ENCODE measurements around the gene H2AZ2.
"Not testable (repeated sequence)": the region's sequence is repeated elsewhere in the genome, so short reads cannot be mapped to it uniquely, and the experiment has no call there.

Gene H2AZ2

DNA sequence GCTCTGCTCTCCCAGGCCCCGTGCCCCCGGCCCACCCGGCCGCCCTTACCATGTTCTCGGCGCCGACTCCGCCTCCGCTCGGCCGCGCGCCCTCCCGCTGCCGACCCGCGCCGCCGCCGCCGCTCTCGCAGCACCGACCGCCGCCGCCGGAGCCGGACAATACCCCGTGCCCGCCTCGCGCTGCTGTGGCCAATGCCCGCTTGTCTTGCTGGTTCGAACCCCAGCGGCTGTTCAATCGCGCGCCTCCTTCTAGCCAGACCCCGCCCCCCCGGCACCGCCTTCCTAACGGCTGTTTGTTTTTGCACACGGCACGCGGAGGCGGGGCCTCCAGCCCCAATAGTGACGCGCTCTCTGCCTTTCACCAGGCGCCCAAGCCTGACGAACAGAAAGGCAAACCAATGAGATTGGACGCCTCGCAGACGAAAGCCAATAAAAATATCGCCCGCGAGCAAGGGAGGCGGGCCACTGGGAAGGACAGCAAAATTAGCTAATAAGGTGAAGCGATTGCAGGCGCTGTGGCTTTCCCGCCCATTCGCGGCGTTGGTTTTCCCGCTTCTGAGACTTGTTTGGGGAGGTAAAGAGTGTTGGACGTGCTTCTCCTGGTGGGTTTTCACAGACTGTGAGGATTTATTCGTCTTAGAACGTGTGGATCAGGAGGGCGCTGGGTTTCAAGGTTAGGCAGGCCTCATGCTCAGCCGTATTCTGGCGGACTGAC lies at the start of gene H2AZ2:
H2AZ2 (minus strand) TSS at position 168 of the 715 bp plus-strand sequence; CDS start at position 52, 116 bp downstream.
- peak; percentile 100 for DNase-seq

- no peak for DNase-seq
These were observed 49.4 kb upstream of the H2AZ2 start for GRCh38 chr7:44897309-44897708.

DNA sequence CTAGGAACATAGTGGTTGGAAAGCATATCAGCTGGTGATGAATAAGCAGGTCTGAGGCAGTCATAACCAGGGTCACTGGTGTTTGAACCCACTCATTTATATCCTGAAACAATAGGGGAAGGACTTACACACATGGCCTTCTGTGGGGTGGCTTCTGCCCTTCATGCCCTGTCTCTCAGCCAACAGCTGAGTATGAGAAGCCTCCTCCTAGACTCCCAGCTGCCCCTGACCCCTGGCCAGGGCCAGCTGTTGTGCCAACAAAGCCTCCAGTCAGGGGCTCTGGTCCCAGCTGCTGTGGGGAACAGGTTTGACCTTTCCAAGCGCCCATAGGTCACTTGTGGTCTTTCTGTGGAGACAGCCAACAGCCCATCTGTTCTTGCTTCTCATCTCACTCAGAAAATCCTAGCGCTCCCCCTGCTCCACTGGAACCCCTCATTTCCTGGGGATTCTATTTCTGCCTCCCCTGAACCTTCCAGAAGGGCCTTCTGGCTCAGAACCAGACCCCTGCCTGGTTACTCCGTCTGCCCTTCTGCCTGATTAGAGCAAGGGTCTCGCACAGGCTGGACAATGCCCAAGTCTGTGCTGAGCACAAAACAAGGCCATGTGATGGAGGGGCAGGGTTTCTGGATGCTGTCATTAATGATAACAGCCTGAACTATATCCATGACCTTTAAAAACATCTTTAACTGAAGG lies 47.1 kb upstream of the H2AZ2 start:
- no peak for DNase-seq

DNA sequence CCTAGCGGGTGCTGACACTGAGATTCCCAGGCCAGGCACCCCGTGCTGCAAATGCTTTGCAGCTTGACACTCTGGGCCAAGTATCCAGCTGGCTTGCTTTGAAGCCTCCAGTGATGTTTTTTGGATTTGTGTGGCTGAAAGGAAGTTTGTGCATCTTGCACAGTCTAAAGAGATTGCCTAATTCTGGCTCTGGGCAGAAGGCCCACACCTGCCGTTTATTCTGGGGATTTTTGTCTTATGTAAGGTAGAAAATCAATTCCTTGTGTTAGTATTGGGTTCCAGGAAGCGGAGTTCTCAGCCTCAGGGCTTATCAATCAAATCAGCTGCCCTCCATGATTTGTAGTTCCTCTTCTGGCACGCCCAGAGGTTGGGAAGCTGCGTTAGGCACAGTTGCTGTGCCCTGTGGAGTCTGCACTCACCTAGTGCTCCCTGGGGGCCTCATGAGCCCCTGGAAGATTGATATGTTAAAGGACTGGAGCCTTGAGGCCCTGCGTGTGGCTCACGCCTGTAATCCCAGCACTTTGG lies 45.9 kb upstream of the H2AZ2 start:
- DNase-seq = no peak

DNA sequence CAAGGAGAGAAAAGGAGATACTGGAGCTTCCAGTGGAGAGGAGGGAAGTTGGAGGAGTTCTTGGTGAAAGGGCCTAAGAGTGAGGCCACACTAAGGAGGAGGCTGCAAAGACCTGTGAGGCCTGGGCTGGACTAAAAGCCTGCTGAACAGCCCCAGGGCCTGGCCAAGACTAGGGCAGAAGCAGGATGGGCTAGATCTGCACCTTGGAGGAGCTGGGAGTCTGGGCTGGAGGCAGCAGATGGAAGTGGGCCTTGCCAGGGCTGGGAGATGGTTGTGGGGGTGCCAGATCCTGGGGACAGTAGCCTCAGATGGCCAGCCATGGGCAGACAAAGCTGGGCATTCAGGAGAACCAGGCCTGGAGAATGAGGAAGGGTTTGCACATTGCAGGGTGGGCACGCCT lies 43.9 kb upstream of the H2AZ2 start:
- DNase-seq = no peak

GRCh38 chr7:44891372-44891771 lies 43.5 kb upstream of the H2AZ2 start:
- no peak for DNase-seq

- DNase-seq = no peak
These were observed 41.3 kb upstream of the H2AZ2 start for GRCh38 chr7:44889086-44889781.

DNA sequence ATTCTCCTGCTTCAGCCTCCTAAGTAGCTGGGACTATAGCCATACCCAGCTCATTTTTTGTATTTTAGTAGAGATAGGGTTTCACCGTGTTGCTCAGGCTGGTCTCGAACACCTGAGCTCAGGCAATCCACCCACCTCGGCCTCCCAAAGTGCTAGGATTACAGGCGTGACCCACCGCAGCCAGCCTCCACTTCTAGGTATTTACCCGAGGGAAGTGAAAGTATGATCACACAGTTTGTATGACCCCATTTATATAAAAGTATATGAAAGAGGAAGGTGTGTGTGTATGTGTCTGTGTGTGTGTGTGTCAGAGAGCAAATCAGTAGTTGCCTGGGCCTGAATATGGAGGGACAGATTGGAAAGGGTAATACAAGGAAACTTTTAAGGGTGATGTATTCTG lies 39.4 kb upstream of the H2AZ2 start:
- DNase-seq = no peak

GRCh38 chr7:44885394-44886317 lies 37.8 kb upstream of the H2AZ2 start, which contains the start of gene PURB:
Gene PURB, minus strand, starts transcription at chr7:44885530. Its CDS starts 182 bp downstream, at chr7:44885348.
- DNase-seq = peak; percentile 96

DNA sequence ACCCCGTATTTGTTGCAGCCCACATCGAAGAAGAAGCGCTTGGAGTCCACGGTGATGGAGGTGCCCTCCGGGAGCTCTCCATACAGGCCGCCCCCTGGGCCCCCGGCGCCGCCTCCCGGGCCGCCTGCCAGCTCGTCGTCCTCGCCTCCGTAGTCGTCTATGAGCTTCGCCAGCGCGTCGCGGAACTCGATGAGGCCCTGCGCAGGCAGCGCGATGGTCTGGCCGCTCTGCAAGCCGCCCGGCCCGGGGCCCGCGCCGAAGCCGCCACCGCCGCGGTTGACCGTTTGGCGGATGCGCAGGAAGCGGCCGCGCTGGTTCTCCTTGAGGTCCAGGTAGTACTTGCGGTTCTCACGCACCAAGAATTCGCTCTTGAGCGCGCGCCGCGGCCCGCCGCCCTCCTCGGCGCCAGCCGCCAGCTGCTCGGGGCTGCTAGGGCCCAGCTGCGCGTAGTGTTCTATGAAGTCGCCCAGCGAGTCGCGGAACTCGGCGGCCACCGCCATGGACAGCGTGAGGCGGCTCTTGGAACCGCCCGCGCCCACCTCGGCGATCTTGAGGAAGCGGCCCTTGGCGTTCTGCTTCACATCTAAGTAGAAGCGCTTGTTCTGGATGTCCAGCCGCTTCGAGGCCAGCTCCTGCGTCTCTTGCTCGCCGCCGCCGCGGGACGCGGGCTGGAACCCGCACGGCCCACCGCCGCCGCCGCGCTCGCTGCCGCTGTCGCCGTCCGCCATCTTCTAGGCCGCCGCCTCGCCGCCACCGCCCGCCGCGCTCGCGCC lies 36.9 kb upstream of the H2AZ2 start:
- peak; percentile 38 for DNase-seq

- DNase-seq = no peak
These were observed 36.2 kb upstream of the H2AZ2 start for GRCh38 chr7:44883961-44884620.

DNA sequence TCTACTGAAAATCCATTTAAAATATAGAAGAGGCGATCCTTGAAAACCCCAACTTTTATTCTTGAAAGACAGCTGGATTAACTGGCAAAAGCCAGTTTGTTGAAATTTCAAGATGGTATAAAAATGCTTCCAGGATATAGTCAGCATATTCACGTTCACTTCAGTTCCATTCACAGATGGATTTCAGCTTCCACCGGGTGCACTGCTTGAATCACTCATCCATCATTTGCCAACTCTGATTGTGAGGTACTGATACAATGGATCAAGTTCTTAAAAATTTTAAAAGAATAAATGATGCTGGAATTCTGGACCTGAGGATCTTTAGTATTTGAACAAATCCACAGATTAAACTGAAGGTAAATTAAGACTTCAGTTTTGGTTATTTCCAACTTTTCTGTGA lies 35.0 kb upstream of the H2AZ2 start:
- no peak for DNase-seq

DNA sequence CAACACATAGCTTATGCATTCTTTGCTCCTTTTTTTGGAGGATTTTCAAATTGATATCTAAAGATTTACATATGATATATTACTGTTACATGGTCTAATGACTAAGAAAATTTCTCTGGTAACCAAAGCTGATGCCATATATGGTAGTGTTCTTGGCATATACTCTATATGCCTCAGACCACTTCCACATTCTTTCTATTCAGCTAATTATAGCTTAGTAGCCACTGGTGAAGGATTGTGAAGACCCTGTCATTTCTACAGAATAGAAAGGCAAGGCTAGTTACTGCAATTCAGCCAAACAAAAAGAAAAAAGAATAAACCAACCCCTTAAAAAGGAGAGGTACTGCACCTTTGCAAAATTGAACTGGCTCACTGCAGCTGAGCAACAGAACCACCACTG lies 33.7 kb upstream of the H2AZ2 start:
- no peak for DNase-seq

- no peak for DNase-seq
These were observed 33.2 kb upstream of the H2AZ2 start for GRCh38 chr7:44881066-44881600.

DNA sequence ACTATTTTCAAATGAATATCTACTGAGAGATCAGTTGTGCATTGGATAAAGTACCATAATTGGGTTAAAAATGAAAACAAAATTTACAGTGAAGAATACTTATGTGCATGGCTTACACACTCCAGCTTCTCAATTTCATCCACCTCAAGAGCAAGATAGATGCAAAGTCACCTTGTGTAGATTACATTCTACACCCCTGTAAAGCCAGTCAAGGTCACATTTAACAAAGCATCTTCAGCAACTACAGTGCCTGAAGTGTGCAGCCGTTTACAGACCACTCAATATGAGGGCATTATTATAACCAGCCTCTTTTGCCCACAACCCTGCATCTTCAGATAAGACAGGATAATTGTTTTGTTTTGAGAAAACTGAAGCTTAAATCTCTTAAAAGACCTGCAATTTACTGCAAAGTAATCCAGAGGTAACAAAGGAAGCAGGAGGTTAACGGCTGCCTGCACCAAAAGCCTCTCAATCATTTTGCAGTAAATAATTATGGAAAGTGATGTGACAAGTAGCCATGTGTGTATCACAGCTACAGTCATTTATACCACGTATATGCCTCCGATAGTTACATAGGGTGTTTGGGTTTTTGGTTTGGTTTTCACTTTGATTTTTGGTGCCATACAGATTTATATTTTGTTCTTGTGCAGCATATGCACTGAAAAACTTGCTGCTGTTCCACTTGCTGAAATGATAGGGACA lies 32.6 kb upstream of the H2AZ2 start:
- DNase-seq = no peak

- no peak for DNase-seq
These were observed 28.5 kb upstream of the H2AZ2 start for GRCh38 chr7:44876393-44876792.

- no peak for DNase-seq
These were observed 27.4 kb upstream of the H2AZ2 start for GRCh38 chr7:44875241-44875640.

GRCh38 chr7:44872787-44873186 lies 24.9 kb upstream of the H2AZ2 start:
- no peak for DNase-seq

DNA sequence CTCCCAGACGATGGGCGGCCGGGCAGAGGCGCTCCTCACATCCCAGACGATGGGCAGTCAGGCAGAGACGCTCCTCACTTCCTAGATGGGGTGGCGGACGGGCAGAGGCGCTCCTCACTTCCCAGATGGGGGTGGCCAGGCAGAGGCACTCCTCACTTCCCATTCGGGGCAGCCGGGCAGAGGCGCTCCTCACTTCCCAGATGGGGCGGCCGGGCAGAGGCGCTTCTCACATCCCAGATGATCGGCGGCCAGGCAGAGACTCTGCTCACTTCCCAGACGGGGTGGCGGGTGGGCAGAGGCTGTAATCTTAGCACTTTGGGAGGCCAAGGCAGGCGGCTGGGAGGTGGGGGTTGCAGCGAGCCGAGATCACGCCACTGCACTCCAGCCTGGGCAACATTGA lies 24.0 kb upstream of the H2AZ2 start:
- not testable (repeated sequence) for DNase-seq

DNA sequence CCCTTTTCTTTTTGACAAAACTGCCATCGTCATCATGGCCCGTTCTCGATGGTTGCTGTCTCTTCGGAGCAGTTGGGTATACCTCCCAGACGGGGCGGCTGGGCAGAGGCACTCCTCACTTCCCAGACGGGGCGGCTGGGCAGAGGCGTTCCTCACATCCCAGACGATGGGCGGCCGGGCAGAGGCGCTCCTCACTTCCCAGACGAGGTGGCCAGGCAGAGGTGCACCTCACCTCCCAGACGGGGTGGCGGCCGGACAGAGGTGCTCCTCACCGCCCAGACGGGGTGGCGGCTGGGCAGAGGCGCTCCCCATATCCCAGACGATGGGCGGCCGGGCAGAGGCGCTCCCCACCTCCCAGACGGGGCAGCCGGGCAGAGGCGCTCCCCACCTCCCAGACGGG lies 22.9 kb upstream of the H2AZ2 start:
- not testable (repeated sequence) for DNase-seq

Data from activated CD4-positive, alpha-beta T cell treated with anti-CD3 and anti-CD28 coated beads for 1 hour (primary cell).